Daoy (cell line): Measurements from ENCODE around the gene RHBDL1. TPM values are rescaled to one million over a fixed set of nuclear protein-coding genes. Genes with fewer than 3 reads are reported as not detected.

Source experiments
- DNase-seq: peaks from one replicate; pipeline ENCODE4 v3.0.0-alpha.2; 2015; ENCODE audit warnings: low read depth
- total RNA-seq: library from RNA; depleted of rRNA; stranded (reverse); fragments of >200 nt; shearing (Covaris generic); gene quantifications from 2 replicates; pipeline ENCODE4 v1.2.3, GENCODE V29; 2014; rRNA removed

Gene RHBDL1
- total RNA-seq, 1 experiment from 2014 or later, result 0.11 TPM

GRCh38 chr16:718922-719321 lies 43.5 kb downstream of the RHBDL1 start:
- no peak for DNase-seq

GRCh38 chr16:719815-720446 lies 44.5 kb downstream of the RHBDL1 start:
- DNase-seq, result no peak

DNA sequence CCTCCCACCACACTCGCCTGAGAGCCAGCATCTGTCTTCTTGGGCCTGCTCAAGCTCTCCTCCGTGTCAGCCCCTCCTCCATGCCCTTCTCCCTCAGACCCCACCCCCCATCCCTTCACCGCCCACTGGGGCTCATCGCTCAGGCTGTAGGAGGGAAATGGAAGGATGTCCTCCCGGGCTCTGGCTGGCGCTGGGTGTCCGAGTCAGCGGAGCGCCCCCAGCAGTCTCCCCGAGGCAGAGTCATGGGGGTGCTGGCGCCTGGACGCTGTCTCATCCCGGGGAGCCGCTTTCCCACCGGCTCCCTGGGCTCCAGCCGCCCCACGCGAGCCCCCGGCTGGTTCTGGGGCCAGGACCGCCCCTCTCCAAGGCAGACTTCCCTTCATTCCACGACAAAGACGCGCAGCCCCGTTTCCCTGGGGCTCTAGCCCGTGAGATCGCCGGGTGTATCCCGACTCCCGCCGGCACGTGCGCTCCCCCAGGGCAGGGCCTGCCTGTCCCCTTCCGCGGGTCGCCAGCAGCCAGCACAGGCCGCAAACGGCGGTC lies 45.0 kb downstream of the RHBDL1 start:
- DNase-seq, result peak; percentile 80

DNA sequence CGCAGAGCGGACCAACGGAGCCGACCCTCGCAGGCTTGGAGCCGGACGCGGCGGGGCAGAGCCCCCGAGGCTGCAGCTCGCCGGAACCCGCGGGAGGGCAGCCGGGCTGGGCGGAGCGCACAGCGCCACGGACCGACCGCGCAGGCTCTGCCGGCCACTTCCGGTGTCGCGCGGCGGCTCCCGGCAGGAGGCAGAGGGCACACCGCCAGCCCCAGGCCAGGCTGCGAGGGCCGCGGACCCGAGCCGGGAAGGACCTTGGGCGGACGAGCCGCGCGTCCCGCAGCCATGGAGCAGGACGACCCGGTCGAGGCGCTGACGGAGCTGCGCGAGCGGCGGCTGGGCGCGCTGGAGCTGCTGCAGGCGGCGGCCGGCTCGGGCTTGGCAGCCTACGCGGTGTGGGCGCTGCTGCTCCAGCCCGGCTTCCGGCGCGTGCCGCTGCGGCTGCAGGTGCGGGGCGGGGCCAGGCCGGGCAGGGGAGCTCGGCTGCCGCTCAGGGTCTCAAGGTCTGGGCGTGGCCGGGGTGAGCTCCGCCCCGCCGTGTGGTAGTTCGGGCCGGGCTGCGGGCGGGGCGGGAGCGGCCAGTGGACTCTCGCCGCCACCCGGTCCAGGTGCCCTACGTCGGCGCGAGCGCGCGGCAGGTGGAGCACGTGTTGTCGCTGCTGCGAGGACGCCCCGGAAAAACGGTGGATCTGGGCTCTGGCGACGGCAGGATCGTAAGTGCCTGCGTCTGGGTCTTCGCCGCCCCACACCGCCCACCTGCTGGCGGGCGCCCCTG lies 45.7 kb downstream of the RHBDL1 start, which contains the start of gene ANTKMT:
TSS of gene ANTKMT (plus strand) at position 157 of the 775 bp plus-strand sequence. CDS start at position 286, 129 bp downstream.
- peak; percentile 87 for DNase-seq

GRCh38 chr16:721765-722540 lies 46.5 kb downstream of the RHBDL1 start:
- DNase-seq, result no peak

DNA sequence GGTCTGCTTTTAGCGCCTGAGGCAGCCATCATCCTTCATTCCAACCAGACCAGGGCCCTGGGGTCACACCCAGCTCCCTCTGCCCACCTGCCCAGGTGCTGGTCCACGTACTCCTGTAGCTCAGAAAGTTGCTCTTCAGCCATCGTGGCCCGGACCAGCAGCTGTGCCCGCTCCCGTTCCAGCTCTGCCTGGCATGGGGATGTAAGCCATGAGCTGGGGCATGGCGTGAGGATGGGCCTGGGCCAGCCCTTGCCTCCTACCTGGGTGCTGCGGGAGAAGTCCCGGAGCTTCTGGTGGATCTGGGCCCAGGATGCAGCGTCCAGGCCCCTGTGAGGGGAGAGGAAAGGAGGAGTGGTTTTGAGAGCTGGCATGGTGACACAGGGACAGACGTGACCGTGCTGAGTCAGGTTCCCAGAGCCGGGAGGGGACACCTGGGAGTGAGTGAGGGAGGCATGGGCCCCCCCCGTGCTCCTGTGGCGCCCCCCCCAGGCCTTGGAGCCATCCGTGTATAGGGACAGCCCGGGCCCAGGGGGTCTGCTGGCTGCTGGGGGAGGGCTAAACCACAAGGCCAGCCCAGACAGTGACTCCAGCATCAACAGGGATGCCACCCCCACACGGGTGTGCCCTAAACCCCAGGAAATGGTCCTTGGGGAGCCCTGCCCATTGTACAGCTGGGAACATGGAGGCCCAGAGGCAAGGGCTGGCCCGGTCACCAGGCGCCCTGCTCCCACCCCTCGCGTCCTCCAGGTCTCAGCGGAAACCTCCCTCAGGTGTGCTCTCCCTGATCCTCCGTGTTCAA lies 47.6 kb downstream of the RHBDL1 start:
- no peak for DNase-seq

- DNase-seq, result no peak
Observed at GRCh38 chr16:723695-724094, 48.2 kb downstream of the RHBDL1 start.

DNA sequence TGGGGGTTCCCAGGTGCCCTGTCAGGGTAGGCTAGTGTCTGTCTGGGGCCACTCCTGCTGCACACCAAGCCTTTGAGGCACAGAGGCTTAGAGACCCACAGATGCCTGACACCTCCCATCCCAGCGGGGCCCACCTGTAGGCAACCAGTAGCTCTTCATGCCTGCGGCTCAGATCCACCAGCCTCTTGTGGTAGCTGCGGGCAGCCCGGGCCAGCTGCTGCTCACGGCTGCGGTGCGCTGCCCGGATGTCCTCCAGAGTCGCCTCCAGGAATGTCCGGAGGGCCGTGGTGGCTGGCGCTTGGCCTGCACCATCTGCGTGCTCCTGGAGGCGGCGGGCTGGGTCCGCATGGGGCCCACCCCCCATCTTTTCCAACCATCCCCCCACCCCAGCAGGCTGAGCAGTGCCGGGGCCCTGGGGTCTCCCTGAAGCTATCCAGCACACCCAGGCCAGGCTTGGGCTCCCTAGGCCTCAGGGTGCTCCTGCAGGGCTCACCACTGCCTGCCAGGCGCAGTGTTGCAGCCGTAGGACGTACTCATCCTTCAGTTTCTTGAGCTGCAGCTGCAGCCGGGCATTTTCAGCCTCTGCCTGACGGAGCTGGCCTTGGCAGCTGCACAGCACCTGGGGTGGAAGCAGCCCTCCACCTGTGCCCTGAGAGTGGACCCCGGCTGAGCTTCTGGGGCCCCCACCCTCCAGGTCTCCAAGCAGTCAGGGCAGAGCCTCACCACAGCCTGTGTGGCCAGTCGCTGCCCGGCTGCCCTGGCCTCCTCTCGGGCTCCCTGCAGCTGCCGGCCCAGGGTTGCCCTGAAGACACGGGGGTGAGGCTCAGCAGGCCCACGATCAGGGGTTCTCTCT lies 48.9 kb downstream of the RHBDL1 start:
- DNase-seq, result no peak

DNA sequence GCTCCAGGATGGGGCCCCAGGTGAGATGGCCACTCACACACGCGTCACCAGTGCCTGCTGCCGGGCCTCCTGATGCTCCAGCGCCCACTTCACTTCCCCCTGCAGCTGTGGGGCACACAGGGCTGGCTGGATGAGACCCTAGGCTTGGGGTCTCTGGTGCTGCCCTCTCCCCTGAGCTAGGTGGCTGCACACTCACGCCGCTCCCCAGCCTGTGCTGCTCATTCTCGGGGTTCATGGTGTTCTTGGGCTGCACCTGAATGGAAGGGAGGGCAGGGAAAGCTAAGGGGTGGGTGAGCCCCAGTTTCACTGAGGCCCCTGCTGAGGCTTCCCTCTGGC lies 49.5 kb downstream of the RHBDL1 start:
- DNase-seq, result no peak

- DNase-seq, result peak; percentile 15
Observed at GRCh38 chr16:725463-726187, 50.2 kb downstream of the RHBDL1 start.

GRCh38 chr16:726188-726437 lies 50.6 kb downstream of the RHBDL1 start:
- no peak for DNase-seq

GRCh38 chr16:726438-727290 lies 51.2 kb downstream of the RHBDL1 start, which contains the start of the genes CCDC78 and HAGHL:
Gene CCDC78, minus strand, starts transcription at chr16:726443. Its CDS starts 76 bp downstream, at chr16:726367.
Gene HAGHL, plus strand, starts transcription at chr16:727106. Its CDS starts 404 bp downstream, at chr16:727510.
- peak; percentile 67 for DNase-seq

- DNase-seq, result no peak
Observed at GRCh38 chr16:727291-727977, 52.0 kb downstream of the RHBDL1 start.

Other genes with a start within 250 kb of the RHBDL1 start
- 23.3 and 23.4 TPM in 2 replicates for gene CAPN15, start 148.0 kb upstream of the RHBDL1 start, total RNA-seq
- 0.23 TPM in 1 of 2 replicates, not detected in the other for gene PRR35, start 115.3 kb upstream of the RHBDL1 start, total RNA-seq
- gene NHLRC4, start 108.7 kb upstream of the RHBDL1 start, total RNA-seq, result 0.17 TPM in 1 of 2 replicates, not detected in the other
- gene PIGQ, start 105.7 kb upstream of the RHBDL1 start, total RNA-seq, result 15.9 and 16.3 TPM in 2 replicates
- gene RAB40C, start 85.6 kb upstream of the RHBDL1 start, total RNA-seq, result 7.6 and 20.6 TPM in 2 replicates
- 0.09 TPM in 1 of 2 replicates, not detected in the other for gene WFIKKN1, start 44.7 kb upstream of the RHBDL1 start, total RNA-seq
- gene METTL26, start 39.4 kb upstream of the RHBDL1 start, total RNA-seq, result 82.5 and 97.6 TPM in 2 replicates
- 39.1 and 39.2 TPM in 2 replicates for gene MCRIP2, start 33.8 kb upstream of the RHBDL1 start, total RNA-seq
- gene WDR90, start 26.3 kb upstream of the RHBDL1 start, total RNA-seq, result 11.7 and 20.9 TPM in 2 replicates
- 38.7 and 42.9 TPM in 2 replicates for gene RHOT2, start 7.5 kb upstream of the RHBDL1 start, total RNA-seq
- 115 and 118 TPM in 2 replicates for gene STUB1, start 4.7 kb downstream of the RHBDL1 start, total RNA-seq
- gene JMJD8, start 8.7 kb downstream of the RHBDL1 start, total RNA-seq, result 31.4 and 37.1 TPM in 2 replicates
- 1.9 and 2.2 TPM in 2 replicates for gene WDR24, start 14.7 kb downstream of the RHBDL1 start, total RNA-seq
- 0.51 TPM in 1 of 2 replicates, not detected in the other for gene FBXL16, start 30.1 kb downstream of the RHBDL1 start, total RNA-seq
- 40.9 and 60.0 TPM in 2 replicates for gene METRN, start 39.4 kb downstream of the RHBDL1 start, total RNA-seq
- 29.8 and 54.9 TPM in 2 replicates for gene ANTKMT, start 45.5 kb downstream of the RHBDL1 start, total RNA-seq
- 0.23 and 0.24 TPM in 2 replicates for gene CCDC78, start 50.8 kb downstream of the RHBDL1 start, total RNA-seq
- gene HAGHL, start 51.4 kb downstream of the RHBDL1 start, total RNA-seq, result 3.3 and 4.3 TPM in 2 replicates
- gene CIAO3, start 65.3 kb downstream of the RHBDL1 start, total RNA-seq, result 20.0 and 23.7 TPM in 2 replicates
- gene MSLN, start 85.1 kb downstream of the RHBDL1 start, total RNA-seq, result not detected in 2 replicates
- 36.9 and 38.6 TPM in 2 replicates for gene RPUSD1, start 112.7 kb downstream of the RHBDL1 start, total RNA-seq
- gene CHTF18, start 112.9 kb downstream of the RHBDL1 start, total RNA-seq, result 18.1 and 19.3 TPM in 2 replicates
- not detected in 2 replicates for gene GNG13, start 125.1 kb downstream of the RHBDL1 start, total RNA-seq